Fibroblast of skin of scalp (primary cell): ENCODE data around the gene PBX3.
A peak's percentile ranks its signal among the peaks of the same experiment; 100 is the strongest.
"Not testable (repeated sequence)": the region's sequence is repeated elsewhere in the genome, so short reads cannot be mapped to it uniquely, and the experiment has no call there.

Source experiments
- DNase-seq: peaks from one replicate; pipeline ENCODE4 v3.0.0-alpha.2; 2013

PBX3 gene

GRCh38 chr9:125778538-125779219 lies 31.5 kb downstream of the PBX3 start:
- DNase-seq: not testable (repeated sequence)

- DNase-seq: not testable (repeated sequence)
These were observed 32.0 kb downstream of the PBX3 start for GRCh38 chr9:125779220-125779565.

- no peak for DNase-seq
These were observed 35.5 kb downstream of the PBX3 start for GRCh38 chr9:125782718-125783117.

- peak; percentile 42 for DNase-seq
These were observed 37.3 kb downstream of the PBX3 start for GRCh38 chr9:125784286-125785049.

GRCh38 chr9:125785248-125785751 lies 38.1 kb downstream of the PBX3 start:
- no peak for DNase-seq

- DNase-seq: no peak
These were observed 40.5 kb downstream of the PBX3 start for GRCh38 chr9:125787715-125788114.

- DNase-seq: no peak
These were observed 42.0 kb downstream of the PBX3 start for GRCh38 chr9:125789196-125789595.

GRCh38 chr9:125794708-125795107 lies 47.5 kb downstream of the PBX3 start:
- DNase-seq: no peak

GRCh38 chr9:125795970-125796596 lies 48.9 kb downstream of the PBX3 start:
- no peak for DNase-seq

GRCh38 chr9:125797930-125798329 lies 50.8 kb downstream of the PBX3 start:
- DNase-seq: no peak

- no peak for DNase-seq
These were observed 56.4 kb downstream of the PBX3 start for GRCh38 chr9:125803526-125803925.

- DNase-seq: peak; percentile 96
These were observed 57.9 kb downstream of the PBX3 start for GRCh38 chr9:125805057-125805456.

GRCh38 chr9:125805586-125805985 lies 58.4 kb downstream of the PBX3 start:
- peak; percentile 54 for DNase-seq

GRCh38 chr9:125807079-125807478 lies 59.9 kb downstream of the PBX3 start:
- DNase-seq: peak; percentile 59

GRCh38 chr9:125810161-125810560 lies 63.0 kb downstream of the PBX3 start:
- peak; percentile 56 for DNase-seq

- DNase-seq: no peak
These were observed 63.8 kb downstream of the PBX3 start for GRCh38 chr9:125811002-125811401.

GRCh38 chr9:125812403-125812802 lies 65.2 kb downstream of the PBX3 start:
- no peak for DNase-seq

GRCh38 chr9:125815568-125815967 lies 68.4 kb downstream of the PBX3 start:
- DNase-seq: no peak

GRCh38 chr9:125816321-125816720 lies 69.1 kb downstream of the PBX3 start:
- DNase-seq: no peak

GRCh38 chr9:125820100-125820804 lies 73.1 kb downstream of the PBX3 start:
- DNase-seq: no peak

GRCh38 chr9:125821078-125821477 lies 73.9 kb downstream of the PBX3 start:
- no peak for DNase-seq

- DNase-seq: no peak
These were observed 75.0 kb downstream of the PBX3 start for GRCh38 chr9:125822160-125822559.

- DNase-seq: no peak
These were observed 75.7 kb downstream of the PBX3 start for GRCh38 chr9:125822902-125823301.
